ENCODE data around the gene RNF150.
"Not testable (repeated sequence)": the region's sequence is repeated elsewhere in the genome, so short reads cannot be mapped to it uniquely, and the experiment has no call there.

The RNF150 gene

GRCh38 chr4:141074098-141074878 lies 59.0 kb downstream of the RNF150 start:
- no peak for DNase-seq

- DNase-seq, result no peak
These were observed 66.6 kb downstream of the RNF150 start for GRCh38 chr4:141066690-141067089.

- no peak for DNase-seq
These were observed 67.4 kb downstream of the RNF150 start for GRCh38 chr4:141065872-141066271.

GRCh38 chr4:141062651-141063050 lies 70.6 kb downstream of the RNF150 start:
- DNase-seq, result no peak

GRCh38 chr4:141058591-141059512 lies 74.4 kb downstream of the RNF150 start:
- no peak for DNase-seq

- no peak for DNase-seq
These were observed 75.7 kb downstream of the RNF150 start for GRCh38 chr4:141057582-141057981.

- no peak for DNase-seq
These were observed 76.8 kb downstream of the RNF150 start for GRCh38 chr4:141056473-141056872.

- DNase-seq, result no peak
These were observed 78.8 kb downstream of the RNF150 start for GRCh38 chr4:141054446-141054845.

- DNase-seq, result not testable (repeated sequence)
These were observed 82.3 kb downstream of the RNF150 start for GRCh38 chr4:141050999-141051398.

GRCh38 chr4:141047228-141047884 lies 85.9 kb downstream of the RNF150 start:
- DNase-seq, result no peak

GRCh38 chr4:141046255-141046654 lies 87.0 kb downstream of the RNF150 start:
- DNase-seq, result peak; percentile 9 to 82

- DNase-seq, result no peak
These were observed 87.4 kb downstream of the RNF150 start for GRCh38 chr4:141045848-141046247.

- DNase-seq, result no peak
These were observed 92.2 kb downstream of the RNF150 start for GRCh38 chr4:141041021-141041476.

- DNase-seq, result no peak
These were observed 94.1 kb downstream of the RNF150 start for GRCh38 chr4:141039156-141039555.

- DNase-seq, result no peak
These were observed 94.8 kb downstream of the RNF150 start for GRCh38 chr4:141038428-141038827.

- no peak for DNase-seq
These were observed 95.8 kb downstream of the RNF150 start for GRCh38 chr4:141037446-141037845.

GRCh38 chr4:141036786-141037185 lies 96.5 kb downstream of the RNF150 start:
- DNase-seq, result no peak

- DNase-seq, result no peak
These were observed 97.3 kb downstream of the RNF150 start for GRCh38 chr4:141035920-141036319.

GRCh38 chr4:141028024-141028529 lies 105.2 kb downstream of the RNF150 start:
- DNase-seq, result no peak

- DNase-seq, result peak in 1 of 2 donors; percentile 18
These were observed 105.8 kb downstream of the RNF150 start for GRCh38 chr4:141027421-141027820.

GRCh38 chr4:141026900-141027299 lies 106.4 kb downstream of the RNF150 start:
- DNase-seq, result no peak

GRCh38 chr4:141023051-141023450 lies 110.2 kb downstream of the RNF150 start:
- no peak for DNase-seq

GRCh38 chr4:141022111-141022695 lies 111.1 kb downstream of the RNF150 start:
- DNase-seq, result no peak
